PFSK-1 (cell line): ENCODE measurements around the gene UQCRQ.

Experiments
- FOXP2 ChIP-seq: optimal IDR thresholded peaks from 2 replicates; pipeline ENCODE3; 2011; ENCODE audit warnings: borderline replicate concordance, control low read depth, inconsistent platforms; ENCODE audit not compliant: insufficient read depth; ENCODE audit errors: extremely low read length, extremely low read depth
- POLR2AphosphoS5 ChIP-seq: IDR thresholded peaks from 2 replicates; pipeline ENCODE4 v1.6.1; 2012; ENCODE audit warnings: low read depth, mild to moderate bottlenecking, control low read depth, low read length, moderate library complexity
- SIN3A ChIP-seq: IDR thresholded peaks from 2 replicates; pipeline ENCODE4 v1.6.1; 2012; ENCODE audit warnings: mild to moderate bottlenecking, low read length, moderate library complexity, borderline replicate concordance; ENCODE audit not compliant: insufficient read depth
- TAF1 ChIP-seq: IDR thresholded peaks from 2 replicates; pipeline ENCODE4 v1.6.1; 2012; ENCODE audit warnings: low read length, control low read depth, borderline replicate concordance; ENCODE audit not compliant: insufficient read depth
- TF ChIP-seq, protein P1 (sequence below), 2 experiments: IDR thresholded peaks; 2 replicates each; pipeline versions ENCODE4 v1.6.1 to v1.8.0; 2011 to 2012; ENCODE audit warnings: low read depth in 2 of 2, low read length in 2 of 2, control low read depth in 1 of 2, inconsistent platforms in 1 of 2, mild to moderate bottlenecking in 1 of 2, moderate library complexity in 1 of 2; ENCODE audit not compliant: insufficient read depth in 1 of 2

The UQCRQ gene

GRCh38 chr5:132832612-132833011, 33.8 kb upstream of the UQCRQ start:
- TF ChIP-seq SIN3A, result no peak
- TF ChIP-seq TAF1, result no peak
- TF ChIP-seq, protein P1, sequence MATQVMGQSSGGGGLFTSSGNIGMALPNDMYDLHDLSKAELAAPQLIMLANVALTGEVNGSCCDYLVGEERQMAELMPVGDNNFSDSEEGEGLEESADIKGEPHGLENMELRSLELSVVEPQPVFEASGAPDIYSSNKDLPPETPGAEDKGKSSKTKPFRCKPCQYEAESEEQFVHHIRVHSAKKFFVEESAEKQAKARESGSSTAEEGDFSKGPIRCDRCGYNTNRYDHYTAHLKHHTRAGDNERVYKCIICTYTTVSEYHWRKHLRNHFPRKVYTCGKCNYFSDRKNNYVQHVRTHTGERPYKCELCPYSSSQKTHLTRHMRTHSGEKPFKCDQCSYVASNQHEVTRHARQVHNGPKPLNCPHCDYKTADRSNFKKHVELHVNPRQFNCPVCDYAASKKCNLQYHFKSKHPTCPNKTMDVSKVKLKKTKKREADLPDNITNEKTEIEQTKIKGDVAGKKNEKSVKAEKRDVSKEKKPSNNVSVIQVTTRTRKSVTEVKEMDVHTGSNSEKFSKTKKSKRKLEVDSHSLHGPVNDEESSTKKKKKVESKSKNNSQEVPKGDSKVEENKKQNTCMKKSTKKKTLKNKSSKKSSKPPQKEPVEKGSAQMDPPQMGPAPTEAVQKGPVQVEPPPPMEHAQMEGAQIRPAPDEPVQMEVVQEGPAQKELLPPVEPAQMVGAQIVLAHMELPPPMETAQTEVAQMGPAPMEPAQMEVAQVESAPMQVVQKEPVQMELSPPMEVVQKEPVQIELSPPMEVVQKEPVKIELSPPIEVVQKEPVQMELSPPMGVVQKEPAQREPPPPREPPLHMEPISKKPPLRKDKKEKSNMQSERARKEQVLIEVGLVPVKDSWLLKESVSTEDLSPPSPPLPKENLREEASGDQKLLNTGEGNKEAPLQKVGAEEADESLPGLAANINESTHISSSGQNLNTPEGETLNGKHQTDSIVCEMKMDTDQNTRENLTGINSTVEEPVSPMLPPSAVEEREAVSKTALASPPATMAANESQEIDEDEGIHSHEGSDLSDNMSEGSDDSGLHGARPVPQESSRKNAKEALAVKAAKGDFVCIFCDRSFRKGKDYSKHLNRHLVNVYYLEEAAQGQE (IDR thresholded peaks at IDR 0.05; ENCODE audit: insufficient read depth in 1 of 2, low read depth in 2 of 2, low read length in 2 of 2), result no peak
- no peak for TF ChIP-seq POLR2AphosphoS5
- no peak for TF ChIP-seq FOXP2

- TF ChIP-seq FOXP2 (no peak), TAF1 (no peak), SIN3A (no peak), POLR2AphosphoS5 (no peak)
- TF ChIP-seq, protein P1 (IDR thresholded peaks at IDR 0.05; ENCODE audit: insufficient read depth in 1 of 2, low read depth in 2 of 2, low read length in 2 of 2), result no peak
Measured at GRCh38 chr5:132834057-132834456, 32.4 kb upstream of the UQCRQ start.

- TF ChIP-seq FOXP2 (no peak), POLR2AphosphoS5 (no peak), TAF1 (no peak)
Measured at GRCh38 chr5:132836852-132837251, 29.6 kb upstream of the UQCRQ start.

DNA sequence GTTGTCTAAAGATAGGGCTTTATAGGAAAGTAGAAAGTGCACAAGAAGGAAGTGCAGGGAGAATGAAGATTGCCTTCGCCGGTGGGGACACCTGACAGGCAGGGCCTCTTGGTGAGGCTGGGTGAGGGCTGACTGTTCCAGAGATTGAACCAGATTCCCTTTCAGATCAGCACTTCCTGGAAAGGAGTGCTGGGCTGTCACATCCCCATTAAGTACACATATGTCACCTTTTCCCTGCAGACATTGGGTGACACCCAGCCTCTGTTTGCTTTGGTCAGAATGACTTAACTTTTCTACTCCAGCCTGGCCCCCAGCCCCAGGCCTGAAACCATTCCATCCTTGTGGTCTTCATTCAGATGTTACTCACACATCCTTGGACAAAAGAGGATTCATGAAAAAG, 28.6 kb upstream of the UQCRQ start:
- TF ChIP-seq, protein P1 (IDR thresholded peaks at IDR 0.05; ENCODE audit: insufficient read depth in 1 of 2, low read depth in 2 of 2, low read length in 2 of 2), result no peak
- TF ChIP-seq SIN3A (no peak), TAF1 (no peak), POLR2AphosphoS5 (no peak), FOXP2 (no peak)

DNA sequence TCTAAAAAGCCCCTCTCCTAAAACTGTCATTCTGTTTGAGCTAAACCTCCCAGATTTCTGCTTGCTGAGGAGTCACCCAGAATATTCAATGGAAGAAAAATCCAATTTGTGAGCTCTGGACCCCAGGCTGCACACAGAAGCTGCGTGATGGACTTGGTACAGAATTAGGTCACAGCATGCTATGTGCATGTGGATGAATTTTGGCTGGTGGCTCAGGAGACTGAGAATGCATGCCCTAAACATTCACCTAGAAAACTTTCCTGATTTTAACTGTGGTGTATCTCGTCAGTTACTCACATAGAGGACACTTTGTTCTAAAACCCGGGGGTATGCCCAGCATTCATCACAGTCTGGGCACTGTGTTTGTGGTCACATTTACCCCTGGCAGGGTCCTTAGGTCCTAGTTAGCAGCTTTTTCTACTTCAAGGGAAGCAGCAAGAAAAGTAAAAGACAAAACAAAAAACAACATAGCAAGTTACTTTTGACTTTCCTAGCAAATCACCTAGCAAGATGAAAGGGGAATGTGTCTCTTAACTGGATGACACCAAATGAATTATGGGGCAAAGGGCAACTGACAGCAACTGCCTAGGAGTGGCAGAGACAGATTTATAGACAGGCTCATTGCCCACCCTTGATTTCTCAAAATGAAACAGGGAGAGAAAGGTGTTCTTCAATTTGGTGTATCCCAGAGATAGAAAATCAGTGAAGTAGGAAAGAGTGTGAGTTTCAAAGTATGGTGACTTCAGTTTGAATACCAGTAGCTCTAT, 27.7 kb upstream of the UQCRQ start:
- TF ChIP-seq SIN3A (no peak), POLR2AphosphoS5 (no peak), TAF1 (no peak), FOXP2 (no peak)
- TF ChIP-seq, protein P1 (IDR thresholded peaks at IDR 0.05; ENCODE audit: insufficient read depth in 1 of 2, low read depth in 2 of 2, low read length in 2 of 2), result no peak
